Small intestine (tissue), 7 donors: Measurements from ENCODE around the gene RNF151. TPM values are rescaled to one million over a fixed set of nuclear protein-coding genes. Genes with fewer than 3 reads are reported as not detected.
"Not testable (repeated sequence)": the region's sequence is repeated elsewhere in the genome, so short reads cannot be mapped to it uniquely, and the experiment has no call there.

Experiments used
- DNase-seq, 2 donors: peaks; one replicate each; pipeline versions ENCODE4 v3.0.0 to v3.0.0-alpha.2; 2013
- FAIRE-seq: peaks from 2 replicates; lab custom pipeline; 2012; peaks lifted over from hg19 to GRCh38; lab: Jason Lieb, UNC
- H3K27ac ChIP-seq, 3 donors: one replicate each; pipeline ENCODE4 v1.5.1; 2013; ENCODE audit warnings: low read length in 2 of 3, mild to moderate bottlenecking in 2 of 3, control low read depth in 1 of 3, inconsistent platforms in 1 of 3, low read depth in 1 of 3, moderate library complexity in 1 of 3
- H3K27me3 ChIP-seq, 3 donors: one replicate each; pipeline ENCODE4 v1.6.1; 2013; ENCODE audit warnings: low read length in 3 of 3, inconsistent platforms in 1 of 3; ENCODE audit not compliant: control insufficient read depth in 3 of 3, insufficient read depth in 3 of 3
- H3K36me3 ChIP-seq, 3 donors: one replicate each; pipeline ENCODE4 v1.6.1; 2013; ENCODE audit warnings: low read length in 3 of 3, inconsistent platforms in 1 of 3, low read depth in 1 of 3, mild to moderate bottlenecking in 1 of 3, moderate library complexity in 1 of 3; ENCODE audit not compliant: control insufficient read depth in 3 of 3, insufficient read depth in 2 of 3
- H3K4me1 ChIP-seq, 3 donors: one replicate each; pipeline ENCODE4 v1.6.1; 2013; ENCODE audit warnings: low read length in 2 of 3, inconsistent platforms in 1 of 3, low read depth in 1 of 3, mild to moderate bottlenecking in 1 of 3, moderate library complexity in 1 of 3; ENCODE audit not compliant: control insufficient read depth in 3 of 3, insufficient read depth in 2 of 3
- H3K4me3 ChIP-seq, 3 donors: one replicate each; pipeline ENCODE4 v1.5.1; 2013; ENCODE audit warnings: low read length in 3 of 3, control low read depth in 1 of 3, inconsistent platforms in 1 of 3, low read depth in 1 of 3, mild to moderate bottlenecking in 1 of 3, moderate library complexity in 1 of 3
- H3K9me3 ChIP-seq, 2 donors: one replicate each; pipeline ENCODE4 v1.6.1; 2013; ENCODE audit warnings: low read depth in 1 of 2, low read length in 1 of 2; ENCODE audit not compliant: control insufficient read depth in 2 of 2, insufficient read depth in 1 of 2
- WGBS, 3 donors: extraction: QIAGEN DNeasy Blood & Tissue Kit; methylation state at CpG; one replicate each; pipeline ENCODE4 v1.1.7; 2013; 5-methylcytosine and 5-hydroxymethylcytosine counted together
- polyA plus RNA-seq, 4 donors: library from polyadenylated mRNA; stranded (reverse) in 3 of 4; unstranded in 1 of 4; fragments of 200-250 nt in 3 of 4; fragments of 120-200 nt in 1 of 4; gene quantifications; one replicate each; pipeline versions ENCODE4 v1.2.1 to v1.2.3, GENCODE V29; 2013
- donor health status: healthy with polysubstance abuse.
- donor health status: control.
- donor health status: control.
- donor health status: Bipolar disorder and iron deficiency.
- donor health status: healthy.

RNF151 gene
- polyA plus RNA-seq, 4 donors, result 0.09 to 0.18 TPM; not detected in 2

DNA sequence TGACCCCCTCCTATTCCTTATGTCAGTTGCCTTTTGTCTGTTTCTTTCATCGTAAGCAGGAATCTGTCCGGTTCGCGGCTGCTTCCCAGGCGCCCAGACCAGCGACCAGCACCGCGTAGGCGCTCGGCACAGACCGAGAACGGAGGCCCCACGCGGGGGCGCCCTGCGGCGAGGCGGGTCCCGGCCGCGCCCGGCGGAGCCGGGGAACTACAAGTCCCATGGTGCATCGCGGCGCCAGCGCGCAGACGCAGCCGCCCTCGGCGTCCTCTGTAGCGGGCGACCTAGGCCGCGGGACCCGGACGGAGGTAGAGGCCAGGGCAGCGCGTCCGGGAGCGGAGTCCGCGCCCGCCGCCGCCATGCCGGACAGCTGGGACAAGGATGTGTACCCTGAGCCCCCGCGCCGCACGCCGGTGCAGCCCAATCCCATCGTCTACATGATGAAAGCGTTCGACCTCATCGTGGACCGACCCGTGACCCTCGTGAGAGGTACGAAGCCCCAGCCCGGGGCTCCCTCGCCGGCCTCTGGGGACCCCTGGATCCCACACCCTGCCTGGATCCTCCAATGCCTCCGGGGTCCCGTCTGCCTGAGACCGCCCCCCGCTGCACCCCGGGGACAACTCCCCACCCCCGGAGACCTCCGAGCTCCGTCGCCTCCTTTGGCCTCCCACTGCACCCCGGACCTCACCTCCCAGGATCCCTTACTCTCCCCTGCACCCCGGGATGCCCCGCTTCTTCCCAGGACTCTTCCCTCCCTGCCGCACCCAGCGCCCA lies 7.2 kb upstream of the RNF151 start, which contains the start of gene NDUFB10:
Gene NDUFB10 (plus strand): TSS at position 270 of the 771 bp plus-strand sequence. CDS start 87 bp downstream, at position 357.
- DNase-seq (peak; percentile 86 to 96), FAIRE-seq (no peak)
- Histone ChIP-seq H3K27me3 (peaks cover 0 to 12% (median 0%) of the 10 kb centered on the region in 3 donors), H3K27ac (peak within 1 kb of the TSS; percentile 66 to 87 (median 87)), H3K9me3 (no peaks in the 10 kb centered on the region), H3K36me3 (peaks cover 3 to 39% (median 13%) of the 10 kb centered on the region in 3 donors), H3K4me3 (peak within 1 kb of the TSS; percentile 88 to 99 (median 91)), H3K4me1 (peaks cover 0 to 30% (median 3%) of the 10 kb centered on the region in 3 donors)
- 0 to 1% (median 1%) methylated on average over 46 to 79 of the region's 79 CpGs for WGBS, 3 donors

DNA sequence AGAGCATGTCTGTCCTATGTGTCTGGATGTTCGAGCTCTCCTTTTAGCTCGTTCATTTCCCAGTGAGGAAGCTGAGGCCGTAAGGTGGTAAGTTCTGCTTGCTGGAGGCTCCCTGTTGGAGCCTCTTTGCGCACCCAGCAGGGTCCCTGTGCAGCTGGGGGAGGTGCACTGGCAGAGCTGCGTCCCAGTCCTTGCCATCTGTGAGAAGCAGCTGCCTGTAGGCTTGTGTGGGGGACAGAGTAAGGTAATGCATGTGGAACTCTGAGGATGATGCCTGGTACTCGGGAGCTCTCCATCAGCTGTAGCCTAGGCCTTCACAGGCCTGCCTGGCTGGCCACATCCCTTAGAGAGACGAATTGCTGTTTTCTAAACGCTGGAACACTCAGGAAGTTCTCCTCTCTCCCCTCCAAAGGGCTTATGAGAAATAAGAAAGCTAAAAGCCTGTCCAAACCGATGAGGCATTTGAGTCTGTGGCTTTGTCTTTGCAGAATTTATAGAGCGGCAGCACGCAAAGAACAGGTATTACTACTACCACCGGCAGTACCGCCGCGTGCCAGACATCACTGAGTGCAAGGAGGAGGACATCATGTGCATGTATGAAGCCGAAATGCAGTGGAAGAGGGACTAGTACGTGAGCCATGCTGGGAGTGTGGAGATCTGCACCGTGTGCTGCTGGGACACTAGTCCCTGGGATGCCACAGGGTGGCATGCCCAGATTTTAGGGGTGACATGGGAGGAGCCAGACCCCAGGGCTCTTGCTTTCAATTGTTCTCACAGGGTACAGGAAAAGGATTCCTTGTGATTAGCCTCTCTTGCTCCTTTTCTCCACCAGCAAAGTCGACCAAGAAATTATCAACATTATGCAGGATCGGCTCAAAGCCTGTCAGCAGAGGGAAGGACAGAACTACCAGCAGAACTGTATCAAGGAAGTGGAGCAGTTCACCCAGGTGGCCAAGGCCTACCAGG lies 5.7 kb upstream of the RNF151 start:
- Histone ChIP-seq H3K36me3 (peaks cover 3 to 39% (median 13%) of the 10 kb centered on the region in 3 donors), H3K9me3 (no peaks in the 10 kb centered on the region), H3K27ac (peak overlapping the region in 2 of 3 donors; percentile 32 to 39), H3K4me3 (peak overlapping the region in 2 of 3 donors; percentile 91 to 99), H3K4me1 (peaks cover 1 to 37% (median 3%) of the 10 kb centered on the region in 3 donors), H3K27me3 (peaks cover 0 to 8% (median 0%) of the 10 kb centered on the region in 3 donors)
- no peak for FAIRE-seq
- DNase-seq, result peak; percentile 13 to 28
- 33 to 48% (median 35%) methylated on average over 20 of the region's 20 CpGs for WGBS, 3 donors

- no peak overlapping the region for H3K4me3 ChIP-seq
- H3K9me3 ChIP-seq, result no peaks in the 10 kb centered on the region
- H3K36me3 ChIP-seq, result peaks cover 3 to 43% (median 13%) of the 10 kb centered on the region in 3 donors
- peak in 1 of 2 donors; percentile 21 for DNase-seq
- 33 to 50% (median 47%) methylated on average over 6 of the region's 6 CpGs for WGBS, 3 donors
- H3K27ac ChIP-seq, result no peak overlapping the region
- H3K4me1 ChIP-seq, result peaks cover 2 to 44% (median 3%) of the 10 kb centered on the region in 3 donors
- no peak for FAIRE-seq
- H3K27me3 ChIP-seq, result peaks cover 0 to 8% (median 0%) of the 10 kb centered on the region in 3 donors
Measured at GRCh38 chr16:1961651-1962067, 5.0 kb upstream of the RNF151 start.

DNA sequence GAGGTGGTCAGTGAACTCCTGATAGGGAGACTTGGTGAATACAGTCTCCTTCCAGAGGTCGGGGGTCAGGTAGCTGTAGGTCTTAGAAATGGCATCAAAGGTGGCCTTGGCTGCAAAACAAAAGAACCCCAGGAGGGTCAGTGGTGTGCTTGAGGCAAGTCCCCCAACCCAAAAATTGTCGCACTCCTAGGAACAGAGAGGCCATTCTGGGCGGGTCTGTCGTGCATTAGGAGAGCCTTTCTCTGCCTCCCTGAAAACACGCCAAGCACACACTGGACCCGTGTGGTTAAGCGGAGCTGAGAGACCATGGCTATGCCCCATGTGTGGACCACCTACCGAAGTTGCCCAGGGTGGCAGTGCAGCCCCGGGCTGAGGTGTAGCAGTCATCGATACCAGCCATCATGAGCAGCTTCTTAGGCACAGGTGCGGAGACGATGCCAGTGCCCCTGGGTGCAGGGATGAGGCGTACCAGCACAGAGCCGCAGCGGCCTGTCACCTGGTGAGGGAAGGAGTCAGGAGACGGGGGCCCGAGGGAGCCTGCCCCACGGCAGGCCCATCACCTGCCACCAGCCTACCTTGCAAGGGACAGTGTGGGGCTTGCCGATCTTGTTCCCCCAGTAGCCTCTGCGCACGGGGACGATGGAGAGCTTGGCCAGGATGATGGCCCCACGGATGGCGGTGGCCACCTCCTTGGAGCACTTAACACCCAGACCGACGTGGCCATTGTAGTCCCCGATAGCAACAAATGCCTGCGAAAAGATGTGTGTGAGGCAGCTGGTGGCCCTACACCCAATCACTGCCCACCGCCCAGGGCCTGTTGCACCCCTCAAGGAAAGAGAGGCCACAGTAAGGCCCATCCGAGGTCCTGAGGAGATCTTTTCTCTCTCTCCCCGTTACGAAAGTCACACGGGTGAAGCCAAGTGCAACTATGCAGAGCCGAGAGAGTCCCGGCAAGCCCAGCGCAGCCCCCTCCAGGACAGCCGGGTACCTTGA lies 4.2 kb upstream of the RNF151 start:
- not testable (repeated sequence) for H3K27me3 ChIP-seq, H3K9me3 ChIP-seq, FAIRE-seq, DNase-seq
- WGBS, 3 donors, result 67 to 84% (median 77%) methylated on average over 31 to 37 of the region's 37 CpGs
- Histone ChIP-seq H3K4me3 (peak overlapping the region in 1 of 3 donors; percentile 75), H3K4me1 (peaks cover 2 to 44% (median 3%) of the 10 kb centered on the region in 3 donors), H3K27ac (peak overlapping the region in 1 of 3 donors; percentile 56), H3K36me3 (peaks cover 3 to 43% (median 13%) of the 10 kb centered on the region in 3 donors)

DNA sequence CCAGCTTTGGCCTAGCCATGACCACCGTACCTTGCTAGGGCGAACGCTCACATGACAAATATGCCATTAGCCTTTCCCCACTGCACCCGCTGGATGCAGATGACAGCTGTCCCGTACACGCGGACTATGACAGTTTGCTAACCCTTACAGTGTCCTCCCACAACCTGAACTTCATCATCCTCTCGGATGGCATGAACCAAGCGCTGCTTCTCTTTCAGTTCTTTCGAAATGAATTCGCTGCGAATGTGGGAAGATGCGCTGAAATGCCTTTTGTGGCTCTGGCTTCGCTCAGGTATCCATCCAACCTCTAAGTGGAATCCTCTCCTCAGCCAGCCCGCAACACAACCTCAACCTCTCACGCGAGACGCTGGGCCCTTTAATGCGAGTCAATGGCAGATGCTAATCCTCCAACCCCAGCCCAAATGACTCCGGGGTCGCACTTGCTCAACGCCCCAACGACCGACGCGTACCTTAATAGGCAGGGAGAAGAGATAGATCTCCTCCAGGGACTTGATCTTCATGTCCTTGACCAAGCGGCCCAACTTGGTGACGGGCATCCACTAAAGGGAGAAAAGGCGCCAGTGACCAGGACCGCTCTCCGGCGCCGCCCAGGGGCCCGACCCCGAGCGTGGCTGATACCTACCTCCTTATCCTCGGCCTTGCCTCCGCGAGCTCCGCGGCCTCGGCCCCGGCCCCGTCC lies 2.7 kb upstream of the RNF151 start:
- Histone ChIP-seq H3K27ac (peak overlapping the region; percentile 84 to 98 (median 98)), H3K27me3 (no peaks in the 10 kb centered on the region), H3K4me3 (peak overlapping the region; percentile 62 to 85 (median 75)), H3K4me1 (peaks cover 2 to 42% (median 3%) of the 10 kb centered on the region in 3 donors), H3K9me3 (no peaks in the 10 kb centered on the region), H3K36me3 (peaks cover 3 to 43% (median 13%) of the 10 kb centered on the region in 3 donors)
- peak; percentile 38 to 56 for DNase-seq
- WGBS, 3 donors, result 3 to 9% (median 5%) methylated on average over 40 to 44 of the region's 44 CpGs
- no peak for FAIRE-seq

GRCh38 chr16:1964506-1965395 lies 1.9 kb upstream of the RNF151 start, which contains the start of gene RPS2:
Gene RPS2, minus strand, starts transcription at chr16:1964826. Its CDS starts 201 bp downstream, at chr16:1964625.
- peak; percentile 99 for DNase-seq
- H3K4me3 ChIP-seq, result peak within 1 kb of the TSS; percentile 72 to 85 (median 75)
- no peak for FAIRE-seq
- no peaks in the 10 kb centered on the region for H3K27me3 ChIP-seq
- H3K27ac ChIP-seq, result peak within 1 kb of the TSS; percentile 94 to 98 (median 98)
- WGBS, 3 donors, result 0 to 1% (median 1%) methylated on average over 76 to 97 of the region's 97 CpGs
- no peaks in the 10 kb centered on the region for H3K9me3 ChIP-seq
- H3K4me1 ChIP-seq, result peaks cover 2 to 39% (median 3%) of the 10 kb centered on the region in 3 donors
- peaks cover 3 to 43% (median 13%) of the 10 kb centered on the region in 3 donors for H3K36me3 ChIP-seq
